GM12878 (cell line): ENCODE results near the gene PRR20C. TPM values are rescaled to one million over a fixed set of nuclear protein-coding genes. Genes with fewer than 3 reads are reported as not detected.

Source experiments
- polyA plus RNA-seq, 11 experiments: library from polyadenylated mRNA; depleted of rRNA in 4 of 11; unstranded in 6 of 11; stranded (reverse) in 5 of 11; fragments of >200 nt; fragmentation: Nextera tagmentation in 4 of 11; fragmentation: Illumina TruSeq in 1 of 11; extraction: Ambion mirVana in 4 of 11; extraction: Trizol in 1 of 11; gene quantifications; 1 replicate in 1 of 11; 2 replicates in 10 of 11; pipeline versions ENCODE4 v1.2.1 to v1.2.3, GENCODE V29; 2011 to 2016; ENCODE audit warnings: inconsistent platforms in 2 of 11, missing spikeins in 2 of 11, low read depth in 1 of 11
- small RNA-seq: library from RNA; depleted of rRNA; stranded (forward); fragments of <200 nt; gene quantifications from one replicate; pipeline ENCODE3, GENCODE V24; 2014
- total RNA-seq, 4 experiments: library from RNA; depleted of rRNA in 3 of 4; stranded (reverse); fragments of >200 nt in 3 of 4; fragmentation: Illumina TruSeq in 1 of 4; extraction: Trizol in 1 of 4; gene quantifications; 2 replicates each; pipeline versions ENCODE4 v1.2.1 to v1.2.3, GENCODE V29; 2013 to 2021

PRR20C gene
- total and polyA plus RNA-seq, 10 of the 15 experiments (the other 5 are each of a cell fraction or from before 2014, with no cell fraction given) = not detected

Small RNAs within 50 kb of the gene (small RNA-seq; reads per million reads assigned to genes)
- not detected for gene PRR20FP

Other genes with a start within 250 kb of the PRR20C start
- gene PRR20A, start 13.1 kb upstream of the PRR20C start, total RNA-seq (2014; rRNA removed) = not detected in 2 replicates
- gene PRR20A, start 13.1 kb upstream of the PRR20C start, total RNA-seq (2014; rRNA removed; fragmentation: Illumina TruSeq; extraction: Trizol) = not detected in 2 replicates
- not detected in 2 replicates for gene PRR20A, start 13.1 kb upstream of the PRR20C start, total RNA-seq (2021)
- not detected in 2 replicates for gene PRR20A, start 13.1 kb upstream of the PRR20C start, polyA plus RNA-seq (2011; rRNA removed)
- not detected in 2 replicates for gene PRR20A, start 13.1 kb upstream of the PRR20C start, polyA plus RNA-seq (2014; fragmentation: Illumina TruSeq; extraction: Trizol)
- not detected for gene PRR20A, start 13.1 kb upstream of the PRR20C start, polyA plus RNA-seq (2014; fragmentation: Nextera tagmentation; extraction: Ambion mirVana)
- not detected in 2 replicates for gene PRR20A, start 13.1 kb upstream of the PRR20C start, polyA plus RNA-seq (2014; rRNA removed)
- not detected for gene PRR20A, start 13.1 kb upstream of the PRR20C start, polyA plus RNA-seq (2016; fragmentation: Nextera tagmentation; extraction: Ambion mirVana)
- not detected in 2 replicates for gene PRR20B, start 6.6 kb upstream of the PRR20C start, total RNA-seq (2014; rRNA removed)
- gene PRR20B, start 6.6 kb upstream of the PRR20C start, total RNA-seq (2014; rRNA removed; fragmentation: Illumina TruSeq; extraction: Trizol) = not detected in 2 replicates
- not detected in 2 replicates for gene PRR20B, start 6.6 kb upstream of the PRR20C start, total RNA-seq (2021)
- not detected in 2 replicates for gene PRR20B, start 6.6 kb upstream of the PRR20C start, polyA plus RNA-seq (2011; rRNA removed)
- gene PRR20B, start 6.6 kb upstream of the PRR20C start, polyA plus RNA-seq (2014; fragmentation: Illumina TruSeq; extraction: Trizol) = not detected in 2 replicates
- gene PRR20B, start 6.6 kb upstream of the PRR20C start, polyA plus RNA-seq (2014; fragmentation: Nextera tagmentation; extraction: Ambion mirVana) = not detected
- not detected in 2 replicates for gene PRR20B, start 6.6 kb upstream of the PRR20C start, polyA plus RNA-seq (2014; rRNA removed)
- gene PRR20B, start 6.6 kb upstream of the PRR20C start, polyA plus RNA-seq (2016; fragmentation: Nextera tagmentation; extraction: Ambion mirVana) = not detected
- not detected in 2 replicates for gene PRR20D, start 6.6 kb downstream of the PRR20C start, total RNA-seq (2014; rRNA removed)
- gene PRR20D, start 6.6 kb downstream of the PRR20C start, total RNA-seq (2014; rRNA removed; fragmentation: Illumina TruSeq; extraction: Trizol) = not detected in 2 replicates
- not detected in 2 replicates for gene PRR20D, start 6.6 kb downstream of the PRR20C start, total RNA-seq (2021)
- not detected in 2 replicates for gene PRR20D, start 6.6 kb downstream of the PRR20C start, polyA plus RNA-seq (2011; rRNA removed)
- not detected in 2 replicates for gene PRR20D, start 6.6 kb downstream of the PRR20C start, polyA plus RNA-seq (2014; fragmentation: Illumina TruSeq; extraction: Trizol)
- gene PRR20D, start 6.6 kb downstream of the PRR20C start, polyA plus RNA-seq (2014; fragmentation: Nextera tagmentation; extraction: Ambion mirVana) = not detected
- not detected in 2 replicates for gene PRR20D, start 6.6 kb downstream of the PRR20C start, polyA plus RNA-seq (2014; rRNA removed)
- not detected for gene PRR20D, start 6.6 kb downstream of the PRR20C start, polyA plus RNA-seq (2016; fragmentation: Nextera tagmentation; extraction: Ambion mirVana)
- not detected in 2 replicates for gene PRR20E, start 13.1 kb downstream of the PRR20C start, total RNA-seq (2014; rRNA removed)
- gene PRR20E, start 13.1 kb downstream of the PRR20C start, total RNA-seq (2014; rRNA removed; fragmentation: Illumina TruSeq; extraction: Trizol) = not detected in 2 replicates
- not detected in 2 replicates for gene PRR20E, start 13.1 kb downstream of the PRR20C start, total RNA-seq (2021)
- gene PRR20E, start 13.1 kb downstream of the PRR20C start, polyA plus RNA-seq (2011; rRNA removed) = not detected in 2 replicates
- not detected in 2 replicates for gene PRR20E, start 13.1 kb downstream of the PRR20C start, polyA plus RNA-seq (2014; fragmentation: Illumina TruSeq; extraction: Trizol)
- not detected for gene PRR20E, start 13.1 kb downstream of the PRR20C start, polyA plus RNA-seq (2014; fragmentation: Nextera tagmentation; extraction: Ambion mirVana)
- gene PRR20E, start 13.1 kb downstream of the PRR20C start, polyA plus RNA-seq (2014; rRNA removed) = not detected in 2 replicates
- not detected for gene PRR20E, start 13.1 kb downstream of the PRR20C start, polyA plus RNA-seq (2016; fragmentation: Nextera tagmentation; extraction: Ambion mirVana)